Stimulated activated CD8-positive, alpha-beta memory T cell treated with anti-CD3 and anti-CD28 coated beads, Interleukin-15, amount 100 ng/mL, for 24 hours (primary cell): ENCODE measurements around the gene CPN2.

Source experiments
- DNase-seq: peaks from one replicate; pipeline ENCODE4 v3.0.0-alpha.2; 2020; ENCODE audit warnings: low read depth

CPN2 gene

DNA sequence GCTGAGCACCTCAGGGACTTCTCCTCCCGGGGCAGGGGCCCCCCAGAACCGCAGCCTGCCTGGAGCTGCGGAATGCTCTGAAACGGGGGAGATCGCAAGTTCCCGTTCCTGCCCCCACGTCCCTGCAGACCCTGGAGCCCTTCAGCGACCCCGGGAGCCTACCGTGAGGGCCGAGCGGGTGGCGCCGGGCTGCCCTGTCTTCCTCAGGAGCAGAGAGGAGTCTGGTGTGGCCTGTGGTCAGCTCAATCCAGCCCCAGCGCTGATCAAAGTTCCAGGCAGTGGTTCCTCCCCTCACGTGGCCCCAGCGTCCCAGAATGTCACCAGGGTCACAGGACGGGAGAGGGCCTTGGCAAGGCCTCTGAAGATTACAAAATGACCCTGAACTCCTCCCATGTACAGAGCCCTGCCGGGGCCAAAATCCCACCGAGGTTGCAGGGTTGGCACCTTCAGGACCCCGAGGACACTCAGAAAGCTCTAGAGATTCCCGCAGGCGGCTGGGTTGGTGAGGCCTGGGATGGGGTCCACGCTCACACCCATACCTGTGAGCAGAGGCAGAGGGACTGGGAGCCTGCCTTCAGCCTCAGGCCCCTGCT, at the start of gene CPN2:
Gene CPN2 (minus strand): TSS at position 249 of the 593 bp plus-strand sequence. CDS start 8,626 bp downstream, outside the sequence.
- DNase-seq, result no peak

GRCh38 chr3:194399874-194400411, 48.8 kb upstream of the CPN2 start:
- no peak for DNase-seq

- no peak for DNase-seq
Measured at GRCh38 chr3:194399166-194399565, 48.0 kb upstream of the CPN2 start, which contains the start of gene GP5. GP5 (minus strand) TSS chr3:194399266; CDS start chr3:194398282, 984 bp downstream.

- no peak for DNase-seq
Measured at GRCh38 chr3:194397757-194398312, 46.7 kb upstream of the CPN2 start.

GRCh38 chr3:194396859-194397756, 46.0 kb upstream of the CPN2 start:
- DNase-seq, result no peak

DNA sequence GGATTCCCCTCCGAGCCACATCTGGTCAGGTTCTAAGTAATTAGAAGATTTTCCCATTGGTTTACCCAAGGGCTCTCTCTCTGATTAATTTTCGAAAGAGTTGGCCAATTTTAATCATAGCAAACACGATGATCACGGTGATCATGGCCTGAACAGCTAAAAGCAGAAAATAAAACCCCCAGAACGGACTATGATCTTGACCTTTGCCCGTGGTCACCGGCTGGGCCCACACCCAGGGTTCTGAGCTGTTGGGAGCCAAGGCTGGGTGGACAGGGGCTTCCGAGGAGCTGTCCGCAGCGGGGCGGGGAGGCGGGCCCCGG, 45.4 kb upstream of the CPN2 start:
- no peak for DNase-seq

DNA sequence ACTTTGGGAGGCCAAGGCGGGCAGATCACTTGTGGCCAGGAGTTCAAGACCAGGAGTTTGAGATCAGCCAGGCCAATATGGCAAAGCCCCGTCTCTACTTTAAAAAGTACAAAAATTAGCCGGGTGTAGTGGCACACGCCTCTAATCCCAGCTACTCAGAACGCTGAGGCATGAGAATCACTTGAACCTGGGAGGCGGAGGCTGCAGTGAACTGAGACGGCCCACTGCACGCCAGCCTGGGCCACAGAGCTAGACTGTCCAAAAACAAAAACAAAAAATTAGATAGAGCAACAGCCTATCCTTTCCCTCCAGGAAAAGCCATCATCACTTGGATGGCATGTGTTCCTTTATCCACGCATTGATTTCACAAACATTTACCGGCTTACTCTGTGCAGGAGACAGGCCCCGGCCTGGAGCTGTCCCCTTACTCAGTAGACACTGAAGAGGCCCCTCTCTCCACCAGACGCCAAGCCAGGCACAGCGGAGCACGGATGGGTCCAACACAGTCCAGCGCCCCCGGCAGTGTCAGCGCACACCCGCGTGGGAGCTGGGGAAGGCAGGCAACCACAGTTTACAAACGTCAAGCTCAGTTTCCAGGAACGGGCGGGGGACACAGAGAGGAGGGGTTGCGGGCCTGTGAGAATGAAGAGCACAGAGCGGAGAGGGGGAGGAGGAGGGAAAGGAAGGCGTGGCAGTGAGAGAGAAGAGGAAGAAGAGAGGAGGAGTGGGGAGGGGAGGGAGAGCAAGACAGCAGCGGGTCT, 44.8 kb upstream of the CPN2 start:
- DNase-seq, result no peak

DNA sequence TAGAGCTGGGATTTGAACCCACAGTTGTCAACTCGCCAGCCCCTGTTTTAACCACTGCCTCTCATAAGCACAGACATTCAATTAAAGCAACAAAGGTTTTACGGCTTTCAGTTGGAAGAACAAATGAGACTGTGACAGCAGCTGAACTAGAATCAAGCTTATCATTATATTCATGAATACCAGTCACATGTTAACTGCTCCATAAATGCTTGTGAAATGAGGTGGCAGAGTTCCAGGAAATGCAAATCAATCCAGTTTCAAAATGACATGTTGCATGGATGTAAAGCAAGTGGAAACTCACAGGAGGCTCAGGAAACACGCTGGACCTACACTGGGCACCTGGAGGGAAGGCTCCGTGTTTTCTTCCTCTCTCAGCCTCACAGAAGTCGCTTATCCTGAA, 44.1 kb upstream of the CPN2 start:
- no peak for DNase-seq

- DNase-seq, result no peak
Measured at GRCh38 chr3:194392576-194392975, 41.4 kb upstream of the CPN2 start.

- no peak for DNase-seq
Measured at GRCh38 chr3:194390835-194391234, 39.7 kb upstream of the CPN2 start.

DNA sequence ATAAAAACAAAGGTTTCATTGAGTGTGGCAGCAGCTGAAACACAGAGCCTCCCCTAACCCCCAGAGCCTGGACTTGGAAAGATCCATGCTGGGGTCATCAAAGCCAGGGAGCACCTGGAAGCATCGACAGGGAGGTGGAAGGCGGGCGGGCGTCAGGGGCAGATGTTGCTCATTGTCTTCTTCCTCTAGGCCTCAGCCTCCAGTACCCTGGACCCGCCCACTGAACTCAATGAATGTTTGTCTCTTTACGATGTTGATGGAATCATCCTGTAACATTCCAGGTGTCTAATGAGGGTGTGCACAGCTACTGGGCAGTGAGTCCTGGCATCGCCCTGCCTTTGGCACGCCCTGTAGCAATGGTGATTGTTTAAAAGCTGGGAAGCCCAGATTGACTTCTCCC, 38.1 kb upstream of the CPN2 start:
- no peak for DNase-seq

GRCh38 chr3:194387926-194388418, 36.8 kb upstream of the CPN2 start:
- no peak for DNase-seq

DNA sequence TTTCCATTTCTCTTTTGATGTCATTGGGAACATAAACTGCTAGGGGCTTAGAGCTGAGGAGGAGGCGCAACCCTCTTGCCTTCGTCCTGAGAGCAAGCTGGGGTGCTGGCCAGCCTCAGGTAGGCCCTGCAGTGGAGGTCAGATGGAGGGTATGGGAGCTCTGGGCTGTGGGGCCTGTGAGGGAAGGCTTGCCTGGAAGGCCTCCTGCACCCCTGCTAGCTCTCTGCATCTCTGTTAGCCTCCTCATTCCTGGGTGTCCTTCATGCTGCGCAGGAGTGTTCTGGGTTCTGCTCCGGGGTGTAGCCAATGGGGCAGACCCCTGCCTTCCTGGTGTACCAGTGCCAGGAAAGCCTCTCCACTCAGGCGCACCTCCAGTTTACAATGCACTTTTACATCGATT, 36.1 kb upstream of the CPN2 start:
- no peak for DNase-seq

- no peak for DNase-seq
Measured at GRCh38 chr3:194386648-194387047, 35.5 kb upstream of the CPN2 start.

DNA sequence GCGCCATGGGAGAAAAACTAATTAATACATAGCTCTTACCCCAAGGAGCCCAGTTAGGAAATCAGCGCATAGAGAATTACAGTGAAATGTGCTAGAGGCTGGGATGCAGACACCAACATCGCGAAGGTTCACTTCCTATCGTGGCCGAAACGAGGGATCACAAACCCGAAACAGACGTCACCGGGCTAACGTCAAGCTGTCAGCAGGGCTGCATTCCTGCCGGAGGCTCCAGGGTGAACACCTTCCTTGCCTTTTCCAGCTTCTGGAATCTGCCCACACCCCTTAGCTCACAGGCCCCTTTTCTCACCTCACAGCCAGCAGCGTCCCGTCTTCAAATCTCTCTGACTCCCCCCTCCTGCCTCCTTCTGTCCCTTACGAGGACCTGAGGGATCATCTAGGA, 34.9 kb upstream of the CPN2 start:
- no peak for DNase-seq

- DNase-seq, result no peak
Measured at GRCh38 chr3:194384569-194385001, 33.5 kb upstream of the CPN2 start.

- no peak for DNase-seq
Measured at GRCh38 chr3:194384156-194384555, 33.0 kb upstream of the CPN2 start.

- no peak for DNase-seq
Measured at GRCh38 chr3:194383276-194383940, 32.3 kb upstream of the CPN2 start.

- DNase-seq, result no peak
Measured at GRCh38 chr3:194382892-194383223, 31.7 kb upstream of the CPN2 start.

DNA sequence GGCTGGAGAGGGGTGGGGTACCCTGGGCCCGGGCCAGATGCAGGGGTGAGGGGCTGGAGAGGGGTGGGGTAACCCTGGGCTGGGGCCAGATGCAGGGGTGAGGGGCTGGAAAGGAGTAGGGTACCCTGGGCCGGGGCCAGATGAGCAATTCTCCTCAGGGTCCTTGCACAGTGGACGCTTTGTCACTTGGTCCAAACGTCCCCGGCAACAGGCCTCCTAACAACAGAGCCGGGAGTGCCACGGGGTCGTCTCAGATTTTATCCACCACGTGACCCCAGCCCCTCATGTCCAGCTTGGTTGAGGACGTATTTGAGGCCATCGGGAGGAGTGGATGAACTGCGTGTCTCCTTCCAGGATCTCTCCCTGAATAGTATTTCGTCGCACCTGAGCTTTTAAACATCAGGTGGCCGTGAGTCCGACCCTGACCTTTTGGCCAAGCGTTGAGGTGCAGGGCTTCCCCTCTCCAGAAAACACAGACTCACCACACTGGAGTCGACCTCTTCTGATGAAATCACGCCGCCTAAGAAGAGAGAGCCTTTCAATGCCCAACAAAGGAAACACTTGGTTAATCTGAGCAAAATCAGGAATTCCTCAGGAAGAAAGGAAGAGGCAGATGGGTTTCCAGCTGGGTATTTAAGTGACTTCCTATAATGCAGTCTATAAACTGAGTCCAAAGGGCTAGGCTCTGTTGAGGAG, 31.2 kb upstream of the CPN2 start:
- no peak for DNase-seq

GRCh38 chr3:194381460-194381875, 30.3 kb upstream of the CPN2 start:
- DNase-seq, result no peak
